Measurements from ENCODE around the gene FOXP1.

The FOXP1 gene

DNA sequence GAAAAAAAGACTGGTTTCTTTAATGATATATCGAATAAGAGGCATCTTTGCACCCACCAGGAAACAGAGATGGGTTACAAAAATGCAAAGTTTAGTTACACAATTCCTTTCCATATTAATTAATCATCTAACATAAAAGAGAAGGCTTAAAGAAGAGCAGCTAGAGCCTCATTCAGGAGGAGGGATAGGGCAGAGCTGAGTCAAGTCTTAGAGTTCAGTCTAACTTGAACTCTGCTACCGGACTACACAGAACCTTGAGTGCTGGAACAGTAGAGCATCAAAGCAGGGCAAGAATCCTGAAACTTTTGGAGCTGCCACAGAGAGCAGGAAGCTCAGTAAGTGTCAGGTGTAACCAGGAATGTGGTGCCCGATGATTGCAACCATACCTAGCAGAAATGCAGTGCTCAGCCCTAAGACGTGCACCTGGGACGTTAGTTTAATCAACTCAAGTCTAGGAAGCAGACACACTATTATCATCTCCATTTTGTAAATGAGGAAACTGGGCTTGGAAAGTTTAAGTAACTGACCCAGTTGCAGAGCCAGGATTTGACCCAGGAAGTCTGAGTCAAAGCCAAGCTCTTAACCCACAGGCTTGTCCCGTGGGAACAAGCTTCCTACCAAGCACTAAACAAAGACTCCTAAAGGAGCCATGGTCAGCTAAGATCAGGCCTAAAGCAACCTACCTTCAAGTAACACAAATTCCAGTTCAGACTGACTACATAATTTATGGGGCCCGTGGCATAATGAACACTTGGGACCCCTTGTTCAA, 187.4 kb downstream of the FOXP1 start:
- H3K9me2 ChIP-seq (replicated peaks; ENCODE audit: control insufficient read depth, low read length), result no peaks in the 10 kb centered on the region
- H3K4me2 ChIP-seq (ENCODE audit: low read length), result no peak overlapping the region
- no peak overlapping the region for H3K4me3 ChIP-seq (ENCODE audit: low read length)
- no peak overlapping the region for H3K27ac ChIP-seq (ENCODE audit: low read depth, low read length)
- H3K79me2 ChIP-seq (ENCODE audit: control insufficient read depth, low read length), result peaks cover 86% of the 10 kb centered on the region
- peaks cover 19% of the 10 kb centered on the region for H3F3A ChIP-seq (ENCODE audit: control insufficient read depth, insufficient read depth)
- no peaks in the 10 kb centered on the region; the same call in 1 of the 2 replicates for H4K20me1 ChIP-seq (ENCODE audit: control insufficient read depth, insufficient read depth, low read depth, low read length)
- no peaks in the 10 kb centered on the region for H3K36me3 ChIP-seq (ENCODE audit: control insufficient read depth, low read length)
- no peaks in the 10 kb centered on the region for H3K27me3 ChIP-seq (ENCODE audit: control insufficient read depth, low read length)
- no peaks in the 10 kb centered on the region for H3K9me3 ChIP-seq (ENCODE audit: control insufficient read depth, insufficient read depth, low read length)
- TF ChIP-seq, protein P1, sequence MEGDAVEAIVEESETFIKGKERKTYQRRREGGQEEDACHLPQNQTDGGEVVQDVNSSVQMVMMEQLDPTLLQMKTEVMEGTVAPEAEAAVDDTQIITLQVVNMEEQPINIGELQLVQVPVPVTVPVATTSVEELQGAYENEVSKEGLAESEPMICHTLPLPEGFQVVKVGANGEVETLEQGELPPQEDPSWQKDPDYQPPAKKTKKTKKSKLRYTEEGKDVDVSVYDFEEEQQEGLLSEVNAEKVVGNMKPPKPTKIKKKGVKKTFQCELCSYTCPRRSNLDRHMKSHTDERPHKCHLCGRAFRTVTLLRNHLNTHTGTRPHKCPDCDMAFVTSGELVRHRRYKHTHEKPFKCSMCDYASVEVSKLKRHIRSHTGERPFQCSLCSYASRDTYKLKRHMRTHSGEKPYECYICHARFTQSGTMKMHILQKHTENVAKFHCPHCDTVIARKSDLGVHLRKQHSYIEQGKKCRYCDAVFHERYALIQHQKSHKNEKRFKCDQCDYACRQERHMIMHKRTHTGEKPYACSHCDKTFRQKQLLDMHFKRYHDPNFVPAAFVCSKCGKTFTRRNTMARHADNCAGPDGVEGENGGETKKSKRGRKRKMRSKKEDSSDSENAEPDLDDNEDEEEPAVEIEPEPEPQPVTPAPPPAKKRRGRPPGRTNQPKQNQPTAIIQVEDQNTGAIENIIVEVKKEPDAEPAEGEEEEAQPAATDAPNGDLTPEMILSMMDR (IDR thresholded peaks at IDR 0.05; ENCODE audit: low read depth, low read length, poor library complexity, severe bottlenecking), result no peak
- TF ChIP-seq EZH2phosphoT487 (IDR thresholded peaks at IDR 0.05; ENCODE audit: borderline replicate concordance, low read length), result no peak
- peaks cover 86% of the 10 kb centered on the region for H3K4me1 ChIP-seq (ENCODE audit: control insufficient read depth, low read length)

DNA sequence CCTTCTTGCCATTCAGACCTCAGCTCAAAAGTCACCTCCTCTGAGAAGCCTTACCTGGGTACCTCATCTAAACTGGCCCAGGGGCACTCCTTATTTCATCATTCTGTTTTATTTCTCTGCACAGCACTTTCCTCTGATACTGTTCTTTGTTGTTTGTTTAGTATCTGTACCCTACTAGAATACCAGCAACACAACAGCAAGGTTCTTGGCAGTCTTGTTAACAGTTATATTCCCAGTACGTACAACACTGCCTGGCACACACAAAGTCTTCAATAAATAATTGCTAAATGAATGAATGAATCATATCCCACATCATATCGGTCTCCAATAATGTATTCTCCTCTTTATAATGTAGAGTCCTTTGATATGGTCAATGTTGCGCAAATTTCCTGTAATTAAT, 188.1 kb downstream of the FOXP1 start:
- 0 out of 2 replicates have a peak, but pooled peaks cover 4% of the 10 kb centered on the region for H3K36me3 ChIP-seq (ENCODE audit: control insufficient read depth, low read length)
- no peak overlapping the region for H3K4me3 ChIP-seq (ENCODE audit: low read length)
- H3K9me3 ChIP-seq (ENCODE audit: control insufficient read depth, insufficient read depth, low read length), result no peaks in the 10 kb centered on the region
- no peaks in the 10 kb centered on the region for H3K9me2 ChIP-seq (replicated peaks; ENCODE audit: control insufficient read depth, low read length)
- no peak overlapping the region for H3K4me2 ChIP-seq (ENCODE audit: low read length)
- H3F3A ChIP-seq (ENCODE audit: control insufficient read depth, insufficient read depth), result peaks cover 24% of the 10 kb centered on the region
- no peaks in the 10 kb centered on the region; the same call in 1 of the 2 replicates for H4K20me1 ChIP-seq (ENCODE audit: control insufficient read depth, insufficient read depth, low read depth, low read length)
- H3K27me3 ChIP-seq (ENCODE audit: control insufficient read depth, low read length), result no peaks in the 10 kb centered on the region
- no peak for TF ChIP-seq EZH2phosphoT487 (IDR thresholded peaks at IDR 0.05; ENCODE audit: borderline replicate concordance, low read length)
- TF ChIP-seq, protein P1 (IDR thresholded peaks at IDR 0.05; ENCODE audit: low read depth, low read length, poor library complexity, severe bottlenecking), result no peak
- H3K79me2 ChIP-seq (ENCODE audit: control insufficient read depth, low read length), result peaks cover 86% of the 10 kb centered on the region
- no peak overlapping the region for H3K27ac ChIP-seq (ENCODE audit: low read depth, low read length)
- H3K4me1 ChIP-seq (ENCODE audit: control insufficient read depth, low read length), result peaks cover 86% of the 10 kb centered on the region

- H4K20me1 ChIP-seq (ENCODE audit: control insufficient read depth, insufficient read depth, low read depth, low read length), result no peaks in the 10 kb centered on the region; the same call in 1 of the 2 replicates
These were observed 189.8 kb downstream of the FOXP1 start for GRCh38 chr3:71393745-71394144.

More at GRCh38 chr3:71393745-71394144, 189.8 kb downstream of the FOXP1 start:
- Histone ChIP-seq H3K4me1 (ENCODE audit: control insufficient read depth, low read length) (peaks cover 88% of the 10 kb centered on the region), H3K4me3 (ENCODE audit: low read length) (no peak overlapping the region), H3K36me3 (ENCODE audit: control insufficient read depth, low read length) (0 out of 2 replicates have a peak, but pooled peaks cover 4% of the 10 kb centered on the region), H3K9me3 (ENCODE audit: control insufficient read depth, insufficient read depth, low read length) (no peaks in the 10 kb centered on the region), H3K27me3 (ENCODE audit: control insufficient read depth, low read length) (no peaks in the 10 kb centered on the region), H3K4me2 (ENCODE audit: low read length) (peak overlapping the region; percentile 78; the same call in 1 of the 2 replicates), H3K9me2 (replicated peaks; ENCODE audit: control insufficient read depth, low read length) (no peaks in the 10 kb centered on the region), H3K79me2 (ENCODE audit: control insufficient read depth, low read length) (peaks cover 85% of the 10 kb centered on the region), H3K27ac (ENCODE audit: low read depth, low read length) (peak overlapping the region; percentile 95), H3F3A (ENCODE audit: control insufficient read depth, insufficient read depth) (peaks cover 25% of the 10 kb centered on the region)
- TF ChIP-seq, protein P1 (IDR thresholded peaks at IDR 0.05; ENCODE audit: low read depth, low read length, poor library complexity, severe bottlenecking), result no peak
- TF ChIP-seq EZH2phosphoT487 (IDR thresholded peaks at IDR 0.05; ENCODE audit: borderline replicate concordance, low read length), result no peak
